NCI-H1417 treated with DMSO at 0.1 percent for 48 hours (cell line): ENCODE data around the gene GPR18.
"Not testable (repeated sequence)": the region's sequence is repeated elsewhere in the genome, so short reads cannot be mapped to it uniquely, and the experiment has no call there.

Experiments
- DNase-seq: peaks from one replicate; lab custom pipeline; 2025; lab: John Stamatoyannopoulos, UW

Gene GPR18

DNA sequence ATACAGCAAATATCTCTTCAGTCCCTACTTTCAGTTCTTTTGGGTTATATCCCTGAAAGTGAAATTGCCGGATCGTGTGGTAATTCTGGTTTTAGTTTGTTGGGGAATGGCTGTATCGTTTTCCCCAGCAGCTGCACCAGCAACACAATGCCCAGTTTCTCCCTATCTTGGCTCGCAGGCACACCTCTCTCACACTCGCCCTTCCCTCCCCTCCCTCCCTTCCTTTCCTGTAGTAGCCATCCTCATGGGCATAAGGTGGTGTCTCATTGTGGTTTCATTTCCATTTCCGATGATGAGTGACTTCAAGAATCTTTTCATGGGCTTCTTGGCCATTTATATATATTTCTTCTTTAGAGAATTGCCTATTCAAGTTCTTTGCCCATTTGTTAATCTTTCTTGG, 8.6 kb upstream of the GPR18 start:
- no peak for DNase-seq

DNA sequence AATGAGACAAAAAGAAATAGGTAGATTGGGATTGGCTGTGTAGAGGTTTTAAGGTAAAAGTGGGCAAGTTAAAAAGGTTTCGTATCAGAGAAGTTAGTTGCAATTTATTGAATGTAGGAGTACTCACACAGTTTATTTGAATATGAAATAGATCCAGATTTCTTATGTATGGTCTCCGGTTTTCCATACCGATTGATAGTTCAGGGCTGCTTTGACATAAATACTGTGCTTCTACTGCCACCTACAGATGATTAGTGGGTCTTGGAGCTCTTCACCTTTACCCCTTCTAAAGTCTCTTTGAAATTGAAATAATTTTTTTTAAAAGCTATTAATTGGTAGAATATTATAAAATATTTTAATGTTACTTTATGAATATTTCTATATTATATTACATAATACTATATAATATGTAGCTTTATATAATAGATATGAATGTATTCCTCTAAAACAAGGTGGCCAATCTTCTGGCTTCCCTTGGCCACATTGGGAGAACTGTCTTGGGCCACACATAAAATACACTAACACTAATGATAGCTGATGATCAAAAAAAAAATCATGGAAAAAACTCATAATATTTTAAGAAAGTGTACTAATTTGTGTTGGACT, 7.7 kb upstream of the GPR18 start:
- DNase-seq: peak; percentile 12

- DNase-seq: no peak
These were observed 7.1 kb upstream of the GPR18 start for GRCh38 chr13:99265162-99265800.

GRCh38 chr13:99264051-99264450, 5.9 kb upstream of the GPR18 start:
- no peak for DNase-seq

GRCh38 chr13:99263126-99263785, 5.1 kb upstream of the GPR18 start:
- DNase-seq: no peak

- no peak for DNase-seq
These were observed 2.9 kb upstream of the GPR18 start for GRCh38 chr13:99261059-99261458.

DNA sequence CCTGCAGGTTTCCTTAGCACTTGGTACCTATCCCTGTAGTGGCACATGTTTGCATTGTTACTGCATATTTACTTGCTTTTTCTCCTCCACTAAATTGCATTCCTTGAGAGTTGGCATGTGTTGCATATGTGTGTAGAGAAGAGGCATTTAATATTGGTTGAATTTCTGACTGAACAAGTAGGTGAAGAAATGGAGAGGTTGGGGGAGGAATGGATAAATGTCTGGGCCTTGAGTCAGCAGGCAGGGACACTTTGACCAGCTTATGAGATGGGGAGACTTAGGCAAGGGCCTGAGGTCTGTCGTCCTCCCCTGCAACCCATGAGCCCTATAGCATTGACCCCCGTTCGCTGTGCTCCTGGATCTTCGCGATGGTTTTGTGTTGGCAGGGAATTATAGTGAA, 2.0 kb upstream of the GPR18 start:
- DNase-seq: no peak

DNA sequence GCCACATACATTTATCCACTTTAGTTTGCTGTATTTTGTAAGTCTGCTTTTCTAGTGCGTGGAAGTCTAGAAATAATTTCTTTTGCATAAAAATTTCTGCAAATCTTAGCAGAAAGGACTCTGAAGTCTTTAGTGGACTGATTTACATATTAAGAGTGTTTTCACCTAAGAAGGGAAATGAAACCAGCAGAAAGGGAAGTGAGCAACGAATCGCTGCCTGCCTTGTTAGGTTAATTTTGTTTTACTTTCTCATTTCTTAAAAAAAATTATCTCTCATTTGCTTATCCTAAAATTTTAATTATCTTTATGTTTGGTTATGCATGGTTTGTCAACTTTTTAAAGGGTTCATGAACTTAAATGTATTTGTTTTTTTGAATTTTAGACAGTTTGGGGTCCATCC, 767 bp upstream of the GPR18 start:
- no peak for DNase-seq

DNA sequence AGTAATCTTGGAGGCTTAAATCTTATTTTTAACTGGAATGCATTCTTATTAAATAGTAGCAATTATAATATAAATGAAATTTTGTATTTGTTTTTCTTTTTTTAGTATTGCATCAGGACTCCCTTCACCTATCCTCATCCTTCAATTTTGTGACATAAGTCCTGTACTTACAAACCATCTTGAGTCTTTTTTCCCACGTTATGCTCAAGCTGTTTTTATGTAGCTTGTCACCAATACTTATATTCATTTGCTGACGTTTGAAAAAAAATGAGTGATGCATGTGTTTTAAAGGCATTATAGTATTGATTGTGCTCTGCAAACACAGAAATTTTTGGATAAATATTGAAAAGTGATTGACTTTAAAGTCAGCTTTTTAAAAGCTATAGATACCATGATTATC, 888 bp downstream of the GPR18 start:
- DNase-seq: no peak

DNA sequence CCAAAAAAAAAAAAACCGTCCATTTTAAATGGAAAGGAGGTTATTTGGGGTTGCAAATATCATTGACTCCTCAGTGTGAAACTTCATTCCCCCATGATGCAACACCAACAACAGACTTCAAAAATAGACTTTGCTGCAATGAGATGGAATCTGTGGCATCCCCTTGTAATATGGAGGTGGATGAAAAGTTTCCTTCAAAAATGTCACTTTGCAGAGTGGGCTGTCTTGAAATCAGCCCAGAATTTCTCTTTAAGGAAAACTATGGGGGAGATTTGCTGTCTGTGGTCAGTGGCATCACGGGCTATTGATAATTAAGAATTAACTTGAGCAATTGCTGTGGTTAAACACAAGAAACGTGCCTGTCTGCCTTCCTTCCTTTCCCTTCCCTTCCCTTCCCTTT, 1.5 kb downstream of the GPR18 start:
- no peak for DNase-seq

- DNase-seq: no peak
These were observed 1.9 kb downstream of the GPR18 start for GRCh38 chr13:99256283-99256682.

DNA sequence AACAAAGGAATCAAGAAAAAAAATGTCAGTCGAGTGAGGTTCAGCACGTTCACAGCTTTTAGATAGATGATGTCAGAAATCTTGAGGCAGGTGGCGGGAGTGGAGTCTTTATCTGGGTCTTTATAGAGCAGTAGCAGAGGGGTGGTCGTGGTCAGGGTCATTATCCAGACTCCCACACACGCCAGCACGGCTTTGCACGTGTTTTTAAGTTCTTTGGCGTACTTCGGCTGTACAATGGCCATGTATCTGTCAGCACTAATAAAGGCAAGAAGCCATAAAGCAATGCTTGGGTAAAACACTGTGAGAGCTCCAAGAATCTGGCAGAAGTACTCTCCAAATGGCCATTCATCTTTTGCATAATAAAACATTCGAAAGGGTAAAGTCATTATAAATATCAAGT, 2.9 kb downstream of the GPR18 start:
- no peak for DNase-seq

- DNase-seq: no peak
These were observed 3.3 kb downstream of the GPR18 start for GRCh38 chr13:99254830-99255229.

- no peak for DNase-seq
These were observed 6.3 kb downstream of the GPR18 start for GRCh38 chr13:99251921-99252320.

- no peak for DNase-seq
These were observed 7.0 kb downstream of the GPR18 start for GRCh38 chr13:99250982-99251825.

DNA sequence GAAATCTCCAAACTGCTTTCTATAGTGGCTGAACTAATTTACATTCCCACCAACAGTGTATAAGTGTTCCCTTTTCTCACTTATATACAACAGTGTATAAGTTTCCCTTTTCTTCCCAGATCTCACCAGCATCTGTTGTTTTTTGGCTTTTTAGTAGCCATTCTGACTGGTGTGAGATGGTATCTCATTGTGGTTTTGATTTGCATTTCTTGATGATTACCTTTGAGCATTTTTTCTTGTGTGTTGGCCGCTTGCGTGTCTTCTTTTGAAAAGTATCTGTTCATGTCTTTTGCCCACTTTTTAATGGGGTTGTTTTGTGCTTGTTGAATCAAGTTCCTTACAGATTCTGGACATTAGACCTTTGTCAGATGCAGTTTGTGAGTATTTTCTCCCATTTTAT, 8.6 kb downstream of the GPR18 start:
- DNase-seq: not testable (repeated sequence)

GRCh38 chr13:99249178-99249577, 9.0 kb downstream of the GPR18 start:
- DNase-seq: not testable (repeated sequence)

- no peak for DNase-seq
These were observed 12.1 kb downstream of the GPR18 start for GRCh38 chr13:99246100-99246499.

- DNase-seq: no peak
These were observed 20.1 kb downstream of the GPR18 start for GRCh38 chr13:99237981-99238662.

DNA sequence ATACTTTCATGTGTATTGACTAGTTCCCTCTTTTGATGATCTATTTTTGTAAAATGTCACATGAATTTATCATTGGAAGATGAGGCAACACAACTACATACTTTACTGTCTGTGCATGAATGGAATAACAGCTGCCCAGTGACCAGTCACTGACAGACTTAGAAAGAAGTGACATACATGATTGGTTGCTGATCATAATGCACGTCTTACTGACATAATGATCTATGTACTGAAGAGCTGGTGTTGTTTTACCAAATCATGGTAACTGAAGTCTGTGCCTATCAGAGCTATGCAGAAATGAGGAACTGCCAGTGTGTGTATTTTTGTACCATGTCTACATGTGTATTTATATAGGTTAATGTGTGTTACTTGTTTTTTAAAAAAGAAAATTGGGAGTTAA, 26.5 kb downstream of the GPR18 start:
- no peak for DNase-seq

DNA sequence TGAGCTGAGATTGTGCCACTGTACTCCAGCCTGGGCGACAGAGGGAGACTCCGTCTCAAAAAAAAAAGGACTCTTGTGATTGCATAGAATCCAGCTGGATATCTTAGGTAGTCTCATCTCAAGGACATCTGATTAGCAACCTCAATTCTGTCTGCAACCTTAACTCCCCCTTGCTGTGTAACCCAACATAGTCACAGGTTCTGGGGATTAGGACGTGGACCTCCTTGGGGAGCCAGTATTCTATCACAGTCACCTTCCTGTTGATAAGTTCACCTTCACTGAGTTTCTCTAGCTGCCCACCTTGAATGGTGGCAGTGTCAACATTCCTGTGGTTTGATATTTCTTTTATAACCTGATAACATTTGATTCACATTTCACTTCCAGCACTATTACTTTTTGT, 27.2 kb downstream of the GPR18 start:
- no peak for DNase-seq

GRCh38 chr13:99230588-99230987, 27.6 kb downstream of the GPR18 start:
- DNase-seq: not testable (repeated sequence)
